K562 (cell line): ENCODE results near the gene TRUB2. TPM values are rescaled to one million over a fixed set of nuclear protein-coding genes. Genes with fewer than 3 reads are reported as not detected.

ENCODE experiments used
- DMBX1 ChIP-seq: fragments of 250-450 bp; sonication (Bioruptor Pico); IDR thresholded peaks from 2 replicates; pipeline ENCODE4 v1.8.0; 2022; ENCODE audit warnings: inconsistent platforms, mild to moderate bottlenecking, moderate library complexity, borderline replicate concordance
- JUN ChIP-seq, 2 experiments: sonication (generic) in 1 of 2; formaldehyde crosslinking in 1 of 2; IDR thresholded peaks; 2 replicates each; pipeline versions ENCODE4 v1.6.1 to v1.8.0; 2012 to 2022; ENCODE audit warnings: borderline replicate concordance in 2 of 2, mild to moderate bottlenecking in 2 of 2, improper control_type of control experiment in 1 of 2, low read depth in 1 of 2, low read length in 1 of 2, missing genetic modification reagents in 1 of 2
- KAT8 ChIP-seq: fragments of 450-650 bp; IDR thresholded peaks from 2 replicates; pipeline ENCODE4 v1.6.1; 2016; ENCODE audit warnings: low read depth, mild to moderate bottlenecking
- NONO ChIP-seq, 2 experiments: fragments of 200-400 bp in 1 of 2; fragments of 450-650 bp in 1 of 2; formaldehyde crosslinking in 1 of 2; IDR thresholded peaks; 2 replicates each; pipeline ENCODE4 v1.6.1; 2017; ENCODE audit warnings: low read depth in 2 of 2, mild to moderate bottlenecking in 2 of 2, moderate library complexity in 2 of 2, low read length in 1 of 2
- PHB2 ChIP-seq: fragments of 450-650 bp; IDR thresholded peaks from 2 replicates; pipeline ENCODE4 v1.6.1; 2017; ENCODE audit warnings: low read depth
- PML ChIP-seq: IDR thresholded peaks from 2 replicates; pipeline ENCODE4 v1.6.1; 2012; ENCODE audit warnings: low read length, inconsistent platforms
- RBM25 ChIP-seq: fragments of 200-400 bp; formaldehyde crosslinking; IDR thresholded peaks from 2 replicates; pipeline ENCODE4 v1.6.1; 2018; ENCODE audit warnings: low read length, low read depth, moderate library complexity; ENCODE audit not compliant: severe bottlenecking
- TAF7 ChIP-seq: fragments of 450-650 bp; IDR thresholded peaks from 2 replicates; pipeline ENCODE4 v1.6.1; 2016; ENCODE audit warnings: missing genetic modification characterization, missing compliant biosample characterization
- TOE1 ChIP-seq, 2 experiments: fragments of 450-650 bp in 1 of 2; sonication (generic) in 1 of 2; formaldehyde crosslinking in 1 of 2; IDR thresholded peaks; 2 replicates each; pipeline versions ENCODE4 v1.7.1 to v1.8.0; 2016 to 2022; ENCODE audit warnings: borderline replicate concordance in 2 of 2, mild to moderate bottlenecking in 2 of 2, antibody characterized with exemption in 1 of 2, inconsistent platforms in 1 of 2, low read depth in 1 of 2, missing genetic modification reagents in 1 of 2, moderate library complexity in 1 of 2
- ZBTB40 ChIP-seq, 2 experiments: fragments of 450-650 bp in 1 of 2; sonication (generic) in 1 of 2; formaldehyde crosslinking in 1 of 2; IDR thresholded peaks; 2 replicates each; pipeline versions ENCODE4 v1.7.1 to v1.9.0; 2016 to 2022; ENCODE audit warnings: inconsistent platforms in 1 of 2, mild to moderate bottlenecking in 1 of 2, missing genetic modification reagents in 1 of 2
- ZNF217 ChIP-seq: sonication (generic); formaldehyde crosslinking; IDR thresholded peaks from 2 replicates; pipeline ENCODE4 v1.8.0; 2022; ENCODE audit warnings: mild to moderate bottlenecking, missing genetic modification reagents
- ZNF354B ChIP-seq: fragments of 250-450 bp; sonication (Bioruptor Pico); IDR thresholded peaks from 2 replicates; pipeline ENCODE4 v1.4.0; 2020
- ZNF408 ChIP-seq: fragments of 250-450 bp; sonication (Bioruptor Pico); IDR thresholded peaks from 2 replicates; pipeline ENCODE4 v1.4.0; 2020; ENCODE audit warnings: low read depth, mild to moderate bottlenecking, moderate library complexity
- ZNF707 ChIP-seq: fragments of 250-450 bp; sonication (Bioruptor Pico); conservative IDR thresholded peaks from 2 replicates; pipeline ENCODE4 v1.8.0; 2022; ENCODE audit warnings: inconsistent platforms, mild to moderate bottlenecking, moderate library complexity
- polyA plus RNA-seq, 8 experiments: library from polyadenylated mRNA; depleted of rRNA in 4 of 8; stranded (reverse) in 5 of 8; unstranded in 3 of 8; fragments of >200 nt; fragmentation: Nextera tagmentation in 2 of 8; fragmentation: Illumina TruSeq in 1 of 8; extraction: Ambion mirVana in 2 of 8; extraction: Trizol in 1 of 8; gene quantifications; 2 replicates each; pipeline versions ENCODE4 v1.2.1 to v1.2.3, GENCODE V29; 2011 to 2014; ENCODE audit warnings: inconsistent platforms in 1 of 8, missing spikeins in 1 of 8
- total RNA-seq, 7 experiments: library from RNA; depleted of rRNA in 6 of 7; stranded (reverse); fragments of >200 nt in 6 of 7; fragmentation: Illumina TruSeq in 2 of 7; extraction: Trizol in 2 of 7; gene quantifications; 2 replicates each; pipeline versions ENCODE4 v1.2.1 to v1.2.3, GENCODE V29; 2011 to 2021; ENCODE audit warnings: low replicate concordance in 1 of 7

The TRUB2 gene
- total and polyA plus RNA-seq, 9 of the 15 experiments (the other 6 are each of a cell fraction or from before 2014, with no cell fraction given): 9.3 to 110 (median 63.0) TPM

GRCh38 chr9:128298535-128299482 lies 23.4 kb downstream of the TRUB2 start (continued):
- no peak for TF ChIP-seq PHB2
- TF ChIP-seq ZNF707 (CRISPR knock-in tag): 0 out of 2 replicates have a peak, but pooled peaks have one; percentile 11
- TF ChIP-seq DMBX1 (CRISPR knock-in tag): peak; percentile 14; the same call in 1 of the 2 replicates
- no peak for TF ChIP-seq ZNF217
- TF ChIP-seq KAT8: no peak
- peak; percentile 74 for TF ChIP-seq PML
- peak; percentile 57; the same call in 1 of the 2 replicates for TF ChIP-seq JUN (IDR thresholded peaks at IDR 0.05; ENCODE audit: borderline replicate concordance, low read depth, low read length)
- TF ChIP-seq JUN (CRISPR knock-in tag; IDR thresholded peaks at IDR 0.05; ENCODE audit: borderline replicate concordance): no peak
- TF ChIP-seq ZBTB40 (IDR thresholded peaks at IDR 0.05): no peak
- no peak for TF ChIP-seq ZBTB40 (CRISPR knock-in tag; IDR thresholded peaks at IDR 0.05)
- TF ChIP-seq TAF7: no peak
- peak; percentile 90 for TF ChIP-seq RBM25
- TF ChIP-seq ZNF354B (CRISPR knock-in tag): no peak
- TF ChIP-seq ZNF408 (CRISPR knock-in tag): no peak
- no peak for TF ChIP-seq TOE1 (IDR thresholded peaks at IDR 0.05; ENCODE audit: borderline replicate concordance)
- no peak for TF ChIP-seq TOE1 (CRISPR knock-in tag; IDR thresholded peaks at IDR 0.05; ENCODE audit: borderline replicate concordance, low read depth)
- TF ChIP-seq NONO (IDR thresholded peaks at IDR 0.05; ENCODE audit: low read depth in 2 of 2, low read length in 1 of 2): no peak
